Right renal pelvis (tissue), 4 donors: ENCODE measurements around the gene PCAT6. TPM values are rescaled to one million over a fixed set of nuclear protein-coding genes. Genes with fewer than 3 reads are reported as not detected.
"Not testable (repeated sequence)": the region's sequence is repeated elsewhere in the genome, so short reads cannot be mapped to it uniquely, and the experiment has no call there.

Experiments
- DNase-seq, 4 donors: peaks; one replicate each; pipeline ENCODE4 v3.0.0-alpha.2; 2013; ENCODE audit warnings: low read depth in 4 of 4, low spot score in 3 of 4, missing footprints in 1 of 4
- polyA plus RNA-seq, 4 donors: library from polyadenylated mRNA; unstranded; fragments of 120-200 nt; gene quantifications; one replicate each; pipeline ENCODE4 v1.2.1, GENCODE V29; 2013; ENCODE audit not compliant: insufficient read length in 4 of 4

The PCAT6 gene
- polyA plus RNA-seq, result 1 to 10 TPM; 2.5 to 5.3 (median 3.5) TPM

GRCh38 chr1:202810615-202811295 is at the start of gene PCAT6:
PCAT6 (plus strand) TSS chr1:202810954.
- DNase-seq, result peak; percentile 85 to 91 (median 89)

GRCh38 chr1:202762019-202762418 is 48.7 kb upstream of the PCAT6 start:
- DNase-seq, result no peak

GRCh38 chr1:202765721-202766120 is 45.0 kb upstream of the PCAT6 start:
- no peak for DNase-seq

GRCh38 chr1:202770135-202770534 is 40.6 kb upstream of the PCAT6 start:
- DNase-seq, result no peak

GRCh38 chr1:202781180-202781579 is 29.6 kb upstream of the PCAT6 start:
- DNase-seq, result no peak

GRCh38 chr1:202786804-202787203 is 23.9 kb upstream of the PCAT6 start:
- DNase-seq, result no peak

GRCh38 chr1:202788800-202789199 is 22.0 kb upstream of the PCAT6 start:
- DNase-seq, result no peak

GRCh38 chr1:202791077-202791747 is 19.5 kb upstream of the PCAT6 start:
- no peak for DNase-seq

GRCh38 chr1:202794051-202794740 is 16.6 kb upstream of the PCAT6 start:
- no peak for DNase-seq

- not testable (repeated sequence) for DNase-seq
These were observed 15.8 kb upstream of the PCAT6 start for GRCh38 chr1:202794931-202795330.

- DNase-seq, result no peak
These were observed 14.1 kb upstream of the PCAT6 start for GRCh38 chr1:202796670-202797069.

GRCh38 chr1:202798260-202798659 is 12.5 kb upstream of the PCAT6 start:
- DNase-seq, result no peak

GRCh38 chr1:202798792-202799331 is 11.9 kb upstream of the PCAT6 start:
- DNase-seq, result no peak

GRCh38 chr1:202800742-202801141 is 10.0 kb upstream of the PCAT6 start:
- DNase-seq, result no peak

- no peak for DNase-seq
These were observed 9.6 kb upstream of the PCAT6 start for GRCh38 chr1:202801175-202801574.

- DNase-seq, result no peak
These were observed 8.7 kb upstream of the PCAT6 start for GRCh38 chr1:202802034-202802433.

GRCh38 chr1:202802998-202803932 is 7.5 kb upstream of the PCAT6 start:
- DNase-seq, result no peak

- DNase-seq, result no peak
These were observed 6.6 kb upstream of the PCAT6 start for GRCh38 chr1:202804126-202804525.

- peak in 1 of 4 donors; percentile 20 for DNase-seq
These were observed 4.6 kb upstream of the PCAT6 start for GRCh38 chr1:202805886-202806844.
